Breast epithelium (tissue), 3 donors: ENCODE results near the gene HELZ.

Source experiments
- CTCF ChIP-seq, 3 donors: fragments of 450-650 bp; IDR thresholded peaks; one replicate each; pipeline ENCODE4 v1.5.1; 2016 to 2017; ENCODE audit warnings: antibody characterized with exemption in 3 of 3, mild to moderate bottlenecking in 3 of 3, moderate library complexity in 3 of 3
- POLR2A ChIP-seq: fragments of 450-650 bp; IDR thresholded peaks from one replicate; pipeline ENCODE4 v1.6.1; 2016; ENCODE audit warnings: antibody characterized with exemption, mild to moderate bottlenecking, moderate library complexity

GRCh38 chr17:67265436-67266019 lies 20.5 kb upstream of the HELZ start:
- TF ChIP-seq CTCF (IDR thresholded peaks at IDR 0.05): no peak
- TF ChIP-seq POLR2A: no peak
